NB4 (cell line): ENCODE results near the gene RINT1.

Source experiments
- CTCF ChIP-seq: IDR thresholded peaks from one replicate; pipeline ENCODE4 v1.5.1; 2012; ENCODE audit warnings: low read depth, low read length
- MAX ChIP-seq: IDR thresholded peaks from 2 replicates; pipeline ENCODE4 v1.6.1; 2011; ENCODE audit warnings: low read depth, low read length
- POLR2A ChIP-seq: IDR thresholded peaks from 2 replicates; pipeline ENCODE4 v1.6.1; 2011; ENCODE audit warnings: mild to moderate bottlenecking; ENCODE audit not compliant: insufficient read length; ENCODE audit errors: extremely low read depth

- TF ChIP-seq CTCF (no peak), POLR2A (no peak), MAX (peak; percentile 97)
These were observed 10.8 kb upstream of the RINT1 start for GRCh38 chr7:105521027-105521716.
